GM11168 (cell line): Measurements from ENCODE around the gene REXO4.

Source experiments
- in situ Hi-C: fragments of 300-500 bp; cut with MboI; formaldehyde crosslinking; loops from one replicate; pipeline ENCODE4 v1.12.0; 2022; ENCODE audit warnings: low sequenced_read_pairs; ENCODE audit not compliant: unreplicated experiment

The REXO4 gene, protein sequence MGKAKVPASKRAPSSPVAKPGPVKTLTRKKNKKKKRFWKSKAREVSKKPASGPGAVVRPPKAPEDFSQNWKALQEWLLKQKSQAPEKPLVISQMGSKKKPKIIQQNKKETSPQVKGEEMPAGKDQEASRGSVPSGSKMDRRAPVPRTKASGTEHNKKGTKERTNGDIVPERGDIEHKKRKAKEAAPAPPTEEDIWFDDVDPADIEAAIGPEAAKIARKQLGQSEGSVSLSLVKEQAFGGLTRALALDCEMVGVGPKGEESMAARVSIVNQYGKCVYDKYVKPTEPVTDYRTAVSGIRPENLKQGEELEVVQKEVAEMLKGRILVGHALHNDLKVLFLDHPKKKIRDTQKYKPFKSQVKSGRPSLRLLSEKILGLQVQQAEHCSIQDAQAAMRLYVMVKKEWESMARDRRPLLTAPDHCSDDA

DNA sequence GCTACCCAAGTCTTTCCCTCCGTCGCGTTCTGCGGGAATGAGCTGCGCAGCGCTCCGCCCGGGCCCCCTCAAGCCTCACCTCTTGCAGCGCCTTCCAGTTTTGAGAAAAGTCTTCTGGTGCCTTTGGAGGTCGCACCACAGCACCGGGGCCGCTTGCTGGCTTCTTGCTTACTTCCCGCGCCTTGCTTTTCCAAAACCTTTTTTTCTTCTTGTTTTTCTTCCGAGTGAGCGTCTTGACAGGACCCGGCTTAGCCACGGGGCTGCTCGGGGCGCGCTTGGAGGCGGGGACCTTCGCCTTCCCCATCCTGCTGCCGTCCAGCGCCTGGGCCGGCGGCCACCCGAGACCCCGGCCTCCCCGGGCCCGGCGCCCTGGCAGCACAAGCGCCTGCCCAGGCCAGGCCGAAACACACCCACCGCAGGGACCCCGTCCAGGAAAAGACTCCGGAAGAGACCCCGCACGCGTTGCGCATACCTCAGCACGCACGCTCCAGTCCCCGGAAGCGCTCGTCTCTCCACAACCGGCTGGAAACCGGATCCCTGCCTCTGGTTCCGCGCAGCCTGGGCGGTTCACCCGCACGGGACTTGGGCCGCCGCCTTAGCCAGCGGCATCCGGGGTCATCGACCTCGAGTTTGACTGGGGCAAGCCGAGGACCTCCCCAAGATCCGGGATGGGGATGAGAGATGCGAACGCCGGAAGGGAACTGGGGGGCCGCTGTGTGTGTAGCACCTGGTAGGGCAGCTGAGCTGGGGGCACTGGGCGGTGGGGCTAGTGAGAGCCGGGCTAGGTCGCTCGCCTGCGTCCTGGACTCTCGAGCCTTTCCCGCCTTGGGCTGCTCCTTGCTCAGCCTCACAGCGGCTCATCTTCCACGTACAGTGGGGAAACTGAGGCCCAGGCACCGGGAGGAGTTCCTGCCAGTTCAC is at the start of gene REXO4:
Gene REXO4 (minus strand): TSS at position 470 of the 921 bp plus-strand sequence. CDS start 166 bp downstream, at position 304.
- in situ Hi-C loops: no loop called here

- in situ Hi-C loops: no loop called here
These were observed 49.3 kb upstream of the REXO4 start for GRCh38 chr9:133467101-133467500.

- in situ Hi-C loops: no loop called here
These were observed 48.2 kb upstream of the REXO4 start for GRCh38 chr9:133465984-133466383.

DNA sequence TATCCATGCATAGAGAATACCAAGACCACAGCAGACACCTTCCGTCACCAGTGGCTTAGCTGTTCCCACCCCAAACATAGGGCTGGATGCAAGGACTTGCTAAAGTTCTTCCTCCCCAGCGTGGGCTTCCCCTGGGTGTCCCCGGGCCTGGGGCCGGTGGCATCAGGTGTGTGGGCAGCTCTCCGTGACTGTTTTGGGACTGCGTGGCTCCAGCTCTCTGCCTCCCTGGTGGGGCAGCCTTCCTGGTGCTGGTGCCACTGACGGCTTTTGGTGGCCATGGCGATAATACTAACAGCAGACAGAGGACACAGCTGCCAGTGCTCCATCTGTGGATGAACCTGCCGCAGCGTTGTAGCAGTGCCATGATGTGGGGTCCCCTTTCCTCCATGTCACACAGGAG is 46.8 kb upstream of the REXO4 start:
- in situ Hi-C loops: no loop called here

DNA sequence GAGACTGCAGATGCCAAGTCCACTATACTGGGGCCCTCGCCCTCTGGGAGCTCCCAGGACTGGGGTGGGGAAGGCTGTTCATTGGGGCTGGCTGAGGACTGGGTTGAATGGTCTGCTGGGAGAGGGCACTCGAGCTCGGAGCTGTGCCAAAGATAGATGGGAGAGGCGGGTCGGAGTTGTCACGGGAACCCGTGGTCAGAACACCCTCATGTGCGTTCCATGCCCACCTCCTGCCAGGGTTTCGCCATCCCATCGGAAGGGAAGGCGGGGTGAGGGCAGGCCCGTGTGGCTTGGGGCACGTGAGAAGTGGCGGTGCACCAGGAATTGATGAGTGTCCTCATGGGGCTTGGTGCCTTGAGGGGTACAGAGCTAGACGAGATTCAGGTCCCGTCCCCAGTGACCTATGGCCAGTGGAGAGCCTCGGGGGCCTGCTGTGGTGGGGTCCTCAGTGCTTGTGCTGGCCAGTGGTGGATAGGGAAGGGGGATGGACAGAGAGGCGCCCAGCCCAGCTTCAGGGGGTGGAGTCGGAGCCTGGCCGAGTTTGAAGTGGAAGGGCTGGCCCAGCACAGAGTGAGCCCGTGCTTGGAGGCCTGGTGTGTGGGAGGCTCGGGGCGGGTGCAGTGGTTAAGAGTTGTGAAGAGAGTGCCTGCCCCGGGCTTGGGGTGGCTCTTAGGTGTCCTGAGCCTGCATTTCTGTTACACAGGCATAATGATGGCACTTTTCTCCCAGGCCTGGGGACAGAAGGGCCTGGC is 46.2 kb upstream of the REXO4 start:
- in situ Hi-C loops: no loop called here

GRCh38 chr9:133463234-133463863 is 45.5 kb upstream of the REXO4 start:
- in situ Hi-C loops: no loop called here

GRCh38 chr9:133461975-133462374 is 44.2 kb upstream of the REXO4 start:
- in situ Hi-C loops: no loop called here

GRCh38 chr9:133460405-133461175 is 42.8 kb upstream of the REXO4 start:
- in situ Hi-C loops: no loop called here

GRCh38 chr9:133459476-133460404 is 41.9 kb upstream of the REXO4 start, which contains the start of gene CACFD1:
TSS of gene CACFD1 (plus strand) at chr9:133459978. CDS start at chr9:133460067, 89 bp downstream.
- in situ Hi-C loops: no loop called here

- in situ Hi-C loops: no loop called here
These were observed 41.0 kb upstream of the REXO4 start for GRCh38 chr9:133458643-133459312.

DNA sequence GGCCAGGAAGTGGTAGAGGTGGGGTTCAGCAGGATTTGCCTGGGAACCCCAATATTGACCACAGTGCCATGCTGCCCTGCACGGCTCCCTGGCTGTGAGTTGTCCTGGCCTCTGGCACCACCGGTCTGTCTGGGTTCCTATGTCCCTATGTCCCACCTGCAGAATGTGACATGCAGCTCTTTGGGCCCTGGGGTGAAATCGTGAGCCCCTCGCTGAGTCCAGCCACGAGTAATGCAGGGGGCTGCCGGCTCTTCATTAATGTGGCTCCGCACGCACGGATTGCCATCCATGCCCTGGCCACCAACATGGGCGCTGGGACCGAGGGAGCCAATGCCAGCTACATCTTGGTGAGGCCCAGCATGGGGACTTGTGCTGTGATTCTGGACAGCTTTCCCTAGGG is 39.9 kb upstream of the REXO4 start:
- in situ Hi-C loops: no loop called here

- in situ Hi-C loops: no loop called here
These were observed 39.4 kb upstream of the REXO4 start for GRCh38 chr9:133457233-133457632.

- in situ Hi-C loops: no loop called here
These were observed 38.6 kb upstream of the REXO4 start for GRCh38 chr9:133456409-133456808.

DNA sequence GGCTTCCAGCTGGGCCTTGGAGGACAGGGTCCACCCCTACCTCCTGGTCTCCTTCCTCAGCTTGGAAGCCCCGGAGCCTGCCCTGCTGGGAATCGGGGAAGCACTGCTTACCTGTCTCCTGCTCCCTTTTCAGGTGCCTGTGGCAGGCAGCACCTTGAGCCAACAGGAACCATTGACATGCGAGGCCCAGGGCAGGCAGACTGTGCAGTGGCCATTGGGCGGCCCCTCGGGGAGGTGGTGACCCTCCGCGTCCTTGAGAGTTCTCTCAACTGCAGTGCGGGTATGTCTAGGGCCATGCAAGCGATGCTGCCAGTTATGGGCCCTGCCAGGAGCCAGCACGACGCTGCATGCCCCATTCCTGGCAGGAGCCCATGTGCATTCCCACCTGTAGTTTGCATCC is 38.1 kb upstream of the REXO4 start:
- in situ Hi-C loops: no loop called here

GRCh38 chr9:133454943-133455673 is 37.3 kb upstream of the REXO4 start:
- in situ Hi-C loops: no loop called here

GRCh38 chr9:133454325-133454724 is 36.5 kb upstream of the REXO4 start:
- in situ Hi-C loops: no loop called here

GRCh38 chr9:133453651-133454050 is 35.8 kb upstream of the REXO4 start:
- in situ Hi-C loops: no loop called here
